DND-41 (cell line): ENCODE data around the gene BIRC6.
"Not testable (repeated sequence)": the region's sequence is repeated elsewhere in the genome, so short reads cannot be mapped to it uniquely, and the experiment has no call there.

Experiments used
- ATAC-seq: fragments of 200-7000 bp; cut with Tn5 transposase; 3 replicates; pipeline ENCODE4 v1.9.1; 2021; ENCODE audit warnings: low read depth; ENCODE audit not compliant: insufficient read depth
- DNase-seq: peaks from one replicate; pipeline ENCODE4 v3.0.0-alpha.2; 2020
- H2AFZ ChIP-seq: 2 replicates; pipeline ENCODE4 v1.6.0; 2012; ENCODE audit warnings: low read depth, low read length
- H3K27ac ChIP-seq: 2 replicates; pipeline ENCODE4 v1.5.1; 2012; ENCODE audit warnings: low read length, inconsistent platforms
- H3K27me3 ChIP-seq: fragments of 200-600 bp; sonication (generic); 2 replicates; pipeline ENCODE4 v1.6.0; 2012; ENCODE audit warnings: low read length, mild to moderate bottlenecking, inconsistent platforms; ENCODE audit not compliant: insufficient read depth, poor library complexity
- H3K36me3 ChIP-seq: 2 replicates; pipeline ENCODE4 v1.5.1; 2012; ENCODE audit warnings: low read length, inconsistent platforms; ENCODE audit not compliant: insufficient read depth
- H3K4me1 ChIP-seq: 2 replicates; pipeline ENCODE4 v1.5.1; 2012; ENCODE audit warnings: mild to moderate bottlenecking, low read length; ENCODE audit not compliant: insufficient read depth
- H3K4me2 ChIP-seq: 2 replicates; pipeline ENCODE4 v1.6.0; 2012; ENCODE audit warnings: mild to moderate bottlenecking, moderate library complexity, low read length, inconsistent platforms; ENCODE audit not compliant: insufficient read depth
- H3K4me3 ChIP-seq, 2 experiments: fragments of 200-600 bp in 1 of 2; shearing (Covaris generic) in 1 of 2; 2 replicates each; pipeline ENCODE4 v1.5.1; 2012 to 2016; ENCODE audit warnings: inconsistent platforms in 2 of 2, low read length in 2 of 2, mild to moderate bottlenecking in 2 of 2, low read depth in 1 of 2, moderate library complexity in 1 of 2
- H3K79me2 ChIP-seq: 2 replicates; pipeline ENCODE4 v1.6.0; 2012; ENCODE audit warnings: low read length, inconsistent platforms; ENCODE audit not compliant: insufficient read depth
- H3K9ac ChIP-seq: 2 replicates; pipeline ENCODE4 v1.6.0; 2012; ENCODE audit warnings: low read depth, mild to moderate bottlenecking, inconsistent platforms, low read length, moderate library complexity
- H3K9me3 ChIP-seq: 2 replicates; pipeline ENCODE4 v1.5.1; 2012; ENCODE audit warnings: low read length, moderate library complexity, mild to moderate bottlenecking, inconsistent platforms; ENCODE audit not compliant: insufficient read depth, severe bottlenecking
- H4K20me1 ChIP-seq: 2 replicates; pipeline ENCODE4 v1.6.0; 2012; ENCODE audit warnings: low read length; ENCODE audit not compliant: insufficient read depth
- CTCF ChIP-seq: IDR thresholded peaks from 2 replicates; pipeline ENCODE4 v1.5.1; 2012; ENCODE audit warnings: borderline replicate concordance, low read length, moderate library complexity, mild to moderate bottlenecking; ENCODE audit not compliant: poor library complexity, severe bottlenecking; ENCODE audit errors: extremely low read depth
- EZH2 ChIP-seq: IDR thresholded peaks from 3 replicates; pipeline ENCODE4 v1.6.1; 2012; ENCODE audit warnings: borderline replicate concordance, low read depth, mild to moderate bottlenecking, moderate library complexity, low read length, inconsistent platforms; ENCODE audit not compliant: severe bottlenecking

Gene BIRC6

GRCh38 chr2:32329180-32329980 is 27.4 kb upstream of the BIRC6 start:
- ATAC-seq, DNase-seq, H3K79me2 ChIP-seq, H3K9me3 ChIP-seq, H3K27ac ChIP-seq, H3K4me2 ChIP-seq, H3K9ac ChIP-seq, H3K4me3 ChIP-seq, H3K4me1 ChIP-seq, H3K36me3 ChIP-seq, H3K27me3 ChIP-seq, H2AFZ ChIP-seq, H4K20me1 ChIP-seq: not testable (repeated sequence)

- H3K27ac ChIP-seq: no peak overlapping the region
- no peak for TF ChIP-seq CTCF
- TF ChIP-seq EZH2: no peak
These were observed 26.7 kb upstream of the BIRC6 start for GRCh38 chr2:32330136-32330535.

GRCh38 chr2:32342801-32343200 is 14.0 kb upstream of the BIRC6 start:
- Histone ChIP-seq H3K27me3 (no peaks in the 10 kb centered on the region), H3K36me3 (no peaks in the 10 kb centered on the region), H3K4me2 (no peak overlapping the region), H3K79me2 (no peaks in the 10 kb centered on the region), H3K4me3 (no peak overlapping the region), H2AFZ (no peak overlapping the region), H4K20me1 (no peaks in the 10 kb centered on the region), H3K9me3 (no peaks in the 10 kb centered on the region), H3K9ac (no peak overlapping the region), H3K4me1 (no peaks in the 10 kb centered on the region), H3K27ac (no peak overlapping the region)
- DNase-seq (no peak), ATAC-seq (no peak)
- no peak for TF ChIP-seq EZH2
- TF ChIP-seq CTCF: no peak

More at GRCh38 chr2:32330136-32330535, 26.7 kb upstream of the BIRC6 start:
- Histone ChIP-seq H3K4me2 (no peak overlapping the region), H3K36me3 (no peaks in the 10 kb centered on the region), H3K4me1 (no peaks in the 10 kb centered on the region), H3K27me3 (no peaks in the 10 kb centered on the region), H3K4me3 (no peak overlapping the region), H3K9me3 (no peaks in the 10 kb centered on the region), H3K9ac (no peak overlapping the region), H4K20me1 (no peaks in the 10 kb centered on the region), H3K79me2 (no peaks in the 10 kb centered on the region), H2AFZ (no peak overlapping the region)
- ATAC-seq (no peak), DNase-seq (no peak)

GRCh38 chr2:32350797-32351196 is 6.0 kb upstream of the BIRC6 start:
- H4K20me1 ChIP-seq, ATAC-seq, H3K9me3 ChIP-seq: not testable (repeated sequence)

More at GRCh38 chr2:32350797-32351196, 6.0 kb upstream of the BIRC6 start:
- not testable (repeated sequence) for H3K27me3 ChIP-seq, H2AFZ ChIP-seq, H3K9ac ChIP-seq, DNase-seq, H3K4me3 ChIP-seq, H3K4me2 ChIP-seq, H3K36me3 ChIP-seq, H3K79me2 ChIP-seq, H3K4me1 ChIP-seq, H3K27ac ChIP-seq
